ENCODE measurements around the gene TUBD1. TPM values are rescaled to one million over a fixed set of nuclear protein-coding genes. Genes with fewer than 3 reads are reported as not detected.
"Not testable (repeated sequence)": the region's sequence is repeated elsewhere in the genome, so short reads cannot be mapped to it uniquely, and the experiment has no call there.

The TUBD1 gene
- total and polyA plus RNA-seq, 4 donors = 11.0 to 16.1 (median 12.4) TPM

DNA sequence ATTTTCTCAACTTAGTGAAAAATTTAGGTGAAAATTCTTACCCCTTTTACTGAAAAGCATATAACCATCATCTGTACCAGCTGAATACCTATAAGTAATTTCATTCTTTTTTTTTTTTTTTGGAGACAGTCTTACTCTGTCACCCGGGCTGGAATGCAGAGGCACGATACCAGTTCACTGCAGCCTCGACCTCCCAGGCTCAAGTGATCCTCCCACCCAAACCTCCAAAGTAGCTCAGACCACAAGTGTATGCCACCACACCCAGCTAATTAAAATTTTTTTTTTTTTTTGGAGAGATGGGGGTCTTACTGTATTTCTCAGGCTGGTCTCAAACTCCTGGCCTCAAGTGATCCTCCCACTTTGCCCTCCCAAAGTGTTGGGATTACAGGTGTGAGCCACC lies 33.8 kb downstream of the TUBD1 start:
- no peaks in the 10 kb centered on the region for H3K4me1 ChIP-seq (ENCODE audit: control insufficient read depth, insufficient read depth, low read length)
- no peak for DNase-seq (ENCODE audit: low read depth in 4 of 6, low spot score in 6 of 6)
- no peak overlapping the region for H3K27ac ChIP-seq (ENCODE audit: low read depth, low read length)
- 100% methylated on average over 1 of the region's 3 CpGs for WGBS (ENCODE audit: insufficient coverage)
- H3K9me3 ChIP-seq (ENCODE audit: control insufficient read depth, insufficient read depth, low read length) = no peaks in the 10 kb centered on the region
- no peaks in the 10 kb centered on the region for H3K27me3 ChIP-seq (ENCODE audit: control insufficient read depth, insufficient read depth, low read length)
- no peak overlapping the region for H3K4me3 ChIP-seq (ENCODE audit: low read depth, low read length)
- H3K36me3 ChIP-seq (ENCODE audit: control insufficient read depth, insufficient read depth, low read length) = peaks cover 15% of the 10 kb centered on the region

DNA sequence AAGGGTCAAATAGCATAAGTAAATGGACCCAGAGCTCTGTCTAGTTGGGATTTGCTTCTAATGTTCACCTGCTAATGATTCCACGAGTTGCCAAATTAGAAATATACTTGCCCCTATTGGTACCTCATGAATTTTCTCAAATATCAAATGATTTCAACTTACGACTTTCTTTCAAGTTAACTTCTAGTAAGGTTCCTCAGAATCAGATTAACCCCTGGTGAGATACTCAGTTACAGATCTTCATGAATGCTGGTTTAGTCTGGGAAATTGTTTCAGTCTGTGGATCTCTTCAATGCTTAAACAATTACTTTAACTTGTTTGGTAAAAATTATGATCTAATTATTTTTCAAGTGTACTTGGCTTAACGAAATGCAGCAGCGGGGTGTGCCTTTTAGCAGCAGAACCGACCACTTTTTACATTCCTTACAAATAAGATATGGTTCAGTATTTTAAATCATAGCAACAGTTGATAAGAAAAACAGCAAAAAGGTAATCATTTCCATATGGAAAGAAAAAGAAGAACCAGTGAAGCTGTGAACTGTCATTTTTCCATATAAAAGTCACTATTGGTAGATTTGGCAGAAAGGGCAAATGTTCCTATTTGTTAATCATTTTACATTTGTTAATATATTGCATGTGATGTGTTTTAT lies 34.5 kb downstream of the TUBD1 start:
- Histone ChIP-seq H3K27me3 (ENCODE audit: control insufficient read depth, insufficient read depth, low read length) (no peaks in the 10 kb centered on the region), H3K27ac (ENCODE audit: low read depth, low read length) (no peak overlapping the region), H3K36me3 (ENCODE audit: control insufficient read depth, insufficient read depth, low read length) (peaks cover 14% of the 10 kb centered on the region), H3K4me1 (ENCODE audit: control insufficient read depth, insufficient read depth, low read length) (no peaks in the 10 kb centered on the region), H3K9me3 (ENCODE audit: control insufficient read depth, insufficient read depth, low read length) (no peaks in the 10 kb centered on the region), H3K4me3 (ENCODE audit: low read depth, low read length) (no peak overlapping the region)
- WGBS (ENCODE audit: insufficient coverage) = 100% methylated on average over 1 of the region's 5 CpGs
- DNase-seq (ENCODE audit: low read depth in 4 of 6, low spot score in 6 of 6) = no peak

DNA sequence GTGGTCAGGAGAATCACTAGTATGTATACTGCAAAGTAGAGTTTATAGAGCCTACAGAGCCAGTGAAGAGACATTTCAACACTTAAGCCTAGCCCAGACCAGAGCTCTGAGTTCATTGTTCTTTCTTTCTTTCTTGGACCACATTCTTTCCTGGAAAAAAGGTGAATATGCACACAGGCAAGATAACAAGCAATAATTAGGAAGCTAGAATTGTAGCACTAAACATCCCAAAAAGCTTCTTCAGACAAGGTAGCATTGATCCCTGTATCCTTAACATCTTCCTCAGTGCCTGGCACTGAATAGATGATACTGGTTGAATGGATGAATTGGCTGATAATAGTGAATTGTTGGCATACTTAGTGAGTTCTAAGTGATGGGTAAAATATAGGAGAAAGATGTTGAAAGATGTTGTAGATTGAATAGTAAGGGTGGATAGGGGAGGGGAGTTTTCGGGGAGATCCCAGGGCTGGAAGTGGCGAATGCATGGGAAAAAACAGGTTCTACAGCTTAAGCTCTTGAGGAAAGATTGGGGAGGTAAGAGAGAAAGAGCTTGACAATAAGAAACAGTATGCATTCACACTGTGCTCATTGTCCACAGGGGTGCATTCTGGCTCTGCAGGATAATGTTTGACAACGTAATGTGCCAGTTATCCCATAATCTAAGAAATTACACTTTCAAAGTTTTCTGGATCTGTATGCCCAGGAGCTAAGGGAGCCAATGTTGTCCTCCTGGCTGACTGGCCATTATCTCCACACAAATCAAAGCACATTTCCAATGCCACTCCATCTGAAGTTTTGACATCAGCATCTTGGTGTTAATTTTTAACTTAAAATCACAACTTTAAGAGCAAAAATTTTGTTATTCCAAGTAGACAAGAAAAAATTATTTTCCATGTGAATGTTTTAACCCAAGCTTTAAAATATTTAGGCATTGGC lies 35.6 kb downstream of the TUBD1 start:
- H3K4me1 ChIP-seq (ENCODE audit: control insufficient read depth, insufficient read depth, low read length) = peaks cover under 1% of the 10 kb centered on the region
- no peaks in the 10 kb centered on the region for H3K9me3 ChIP-seq (ENCODE audit: control insufficient read depth, insufficient read depth, low read length)
- WGBS (ENCODE audit: insufficient coverage) = 71% methylated on average over 3 of the region's 3 CpGs
- no peak for DNase-seq (ENCODE audit: low read depth in 4 of 6, low spot score in 6 of 6)
- H3K27ac ChIP-seq (ENCODE audit: low read depth, low read length) = no peak overlapping the region
- no peaks in the 10 kb centered on the region for H3K27me3 ChIP-seq (ENCODE audit: control insufficient read depth, insufficient read depth, low read length)
- H3K36me3 ChIP-seq (ENCODE audit: control insufficient read depth, insufficient read depth, low read length) = peaks cover 11% of the 10 kb centered on the region
- no peak overlapping the region for H3K4me3 ChIP-seq (ENCODE audit: low read depth, low read length)

DNA sequence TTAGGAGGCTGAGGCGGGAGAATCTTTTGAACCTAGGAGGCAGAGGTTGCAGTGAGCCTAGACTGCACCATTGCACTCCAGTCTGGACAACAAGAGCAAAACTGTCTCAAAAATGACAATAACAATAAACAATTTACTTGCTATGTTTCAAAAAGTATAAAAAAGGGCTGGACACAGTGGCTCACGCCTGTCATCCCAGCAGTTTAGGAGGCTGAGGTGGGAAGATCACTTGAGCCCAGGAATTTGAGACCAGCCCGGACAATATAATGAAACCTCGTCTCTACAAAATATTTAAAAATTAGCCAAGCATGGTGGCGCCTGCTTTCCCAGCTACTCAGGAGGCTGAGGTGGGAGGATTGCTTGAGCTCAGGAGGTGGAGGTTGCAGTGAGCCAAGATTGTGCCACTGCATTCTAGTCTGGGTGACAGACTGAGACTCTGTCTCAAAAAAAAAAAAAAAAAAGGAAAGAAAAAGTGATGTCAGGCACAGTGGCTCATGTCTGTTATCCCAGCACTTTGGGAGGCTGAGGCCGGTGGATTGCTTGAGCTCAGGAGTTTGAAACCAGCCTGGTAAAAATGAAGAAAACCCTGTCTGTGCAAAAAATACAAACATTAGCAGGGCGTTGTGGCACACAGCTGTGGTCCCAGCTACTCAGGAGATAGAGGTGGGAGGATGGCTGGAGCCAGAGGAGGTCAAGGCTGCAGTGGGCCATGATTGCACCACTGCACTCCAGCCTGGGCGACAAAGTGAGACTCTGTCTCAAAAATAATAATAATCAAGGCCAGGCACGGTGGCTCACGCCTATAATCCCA lies 38.6 kb downstream of the TUBD1 start:
- DNase-seq (ENCODE audit: low read depth in 4 of 6, low spot score in 6 of 6); H3K4me1 ChIP-seq (ENCODE audit: control insufficient read depth, insufficient read depth, low read length); H3K36me3 ChIP-seq (ENCODE audit: control insufficient read depth, insufficient read depth, low read length); H3K9me3 ChIP-seq (ENCODE audit: control insufficient read depth, insufficient read depth, low read length); H3K4me3 ChIP-seq (ENCODE audit: low read depth, low read length); H3K27me3 ChIP-seq (ENCODE audit: control insufficient read depth, insufficient read depth, low read length); H3K27ac ChIP-seq (ENCODE audit: low read depth, low read length): not testable (repeated sequence)
- 100% methylated on average over 4 of the region's 10 CpGs for WGBS (ENCODE audit: insufficient coverage)

DNA sequence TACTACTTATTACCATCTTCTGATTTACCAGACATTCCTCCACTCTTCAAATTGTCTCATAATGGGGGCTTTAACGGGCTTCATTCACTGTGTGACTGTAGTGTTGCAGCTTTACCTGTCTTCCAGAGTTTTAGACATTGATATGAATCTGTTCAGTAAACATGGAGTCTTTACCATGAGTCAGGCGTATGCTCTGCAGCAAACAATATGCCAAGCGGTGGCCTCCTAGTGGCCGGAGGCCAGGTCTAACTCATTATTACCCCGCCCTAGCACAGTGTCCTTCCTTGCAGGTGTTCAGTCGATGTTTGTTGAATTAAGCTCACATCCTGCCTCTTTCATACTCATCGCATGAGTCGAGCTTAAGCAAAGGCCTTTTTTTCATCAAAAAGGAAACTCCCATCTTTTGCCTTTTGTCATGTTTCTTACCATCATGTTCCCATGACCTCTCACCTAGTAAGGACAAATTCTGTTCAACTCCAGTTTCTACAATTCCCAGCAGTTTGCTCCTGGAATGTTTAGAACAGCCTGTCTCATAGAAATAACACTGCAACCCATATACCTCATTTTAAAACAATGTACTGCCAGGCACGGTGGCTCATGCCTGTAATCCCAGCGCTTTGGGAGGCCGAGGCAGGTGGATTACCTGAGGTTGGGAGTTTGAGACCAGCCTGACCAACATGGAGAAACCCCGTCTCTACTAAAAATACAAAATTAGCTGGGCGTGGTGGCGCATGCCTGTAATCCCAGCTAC lies 39.4 kb downstream of the TUBD1 start:
- Histone ChIP-seq H3K27me3 (ENCODE audit: control insufficient read depth, insufficient read depth, low read length) (no peaks in the 10 kb centered on the region), H3K36me3 (ENCODE audit: control insufficient read depth, insufficient read depth, low read length) (no peaks in the 10 kb centered on the region), H3K4me1 (ENCODE audit: control insufficient read depth, insufficient read depth, low read length) (peaks cover 10% of the 10 kb centered on the region), H3K27ac (ENCODE audit: low read depth, low read length) (no peak overlapping the region), H3K4me3 (ENCODE audit: low read depth, low read length) (no peak overlapping the region), H3K9me3 (ENCODE audit: control insufficient read depth, insufficient read depth, low read length) (no peaks in the 10 kb centered on the region)
- WGBS (ENCODE audit: insufficient coverage) = 98% methylated on average over 8 of the region's 14 CpGs
- no peak for DNase-seq (ENCODE audit: low read depth in 4 of 6, low spot score in 6 of 6)

DNA sequence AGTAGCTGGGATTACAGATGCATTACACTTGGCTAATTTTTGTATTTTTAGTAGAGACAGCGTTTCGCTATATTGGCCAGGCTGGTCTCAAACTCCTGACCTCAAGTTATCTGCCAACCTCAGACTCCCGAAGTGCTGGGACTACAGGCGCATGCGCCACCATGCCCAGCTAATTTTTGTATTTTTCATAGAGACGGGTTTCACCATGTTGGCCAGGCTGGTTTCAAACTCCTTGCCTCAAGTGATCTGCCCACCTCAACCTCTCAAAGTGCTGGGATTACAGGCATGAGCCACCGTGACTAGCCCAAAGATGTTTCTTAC lies 39.9 kb downstream of the TUBD1 start:
- not testable (repeated sequence) for H3K27ac ChIP-seq (ENCODE audit: low read depth, low read length); H3K27me3 ChIP-seq (ENCODE audit: control insufficient read depth, insufficient read depth, low read length); H3K4me1 ChIP-seq (ENCODE audit: control insufficient read depth, insufficient read depth, low read length); H3K36me3 ChIP-seq (ENCODE audit: control insufficient read depth, insufficient read depth, low read length); DNase-seq (ENCODE audit: low read depth in 4 of 6, low spot score in 6 of 6); H3K9me3 ChIP-seq (ENCODE audit: control insufficient read depth, insufficient read depth, low read length); H3K4me3 ChIP-seq (ENCODE audit: low read depth, low read length)
- WGBS (ENCODE audit: insufficient coverage) = 97% methylated on average over 7 of the region's 7 CpGs

DNA sequence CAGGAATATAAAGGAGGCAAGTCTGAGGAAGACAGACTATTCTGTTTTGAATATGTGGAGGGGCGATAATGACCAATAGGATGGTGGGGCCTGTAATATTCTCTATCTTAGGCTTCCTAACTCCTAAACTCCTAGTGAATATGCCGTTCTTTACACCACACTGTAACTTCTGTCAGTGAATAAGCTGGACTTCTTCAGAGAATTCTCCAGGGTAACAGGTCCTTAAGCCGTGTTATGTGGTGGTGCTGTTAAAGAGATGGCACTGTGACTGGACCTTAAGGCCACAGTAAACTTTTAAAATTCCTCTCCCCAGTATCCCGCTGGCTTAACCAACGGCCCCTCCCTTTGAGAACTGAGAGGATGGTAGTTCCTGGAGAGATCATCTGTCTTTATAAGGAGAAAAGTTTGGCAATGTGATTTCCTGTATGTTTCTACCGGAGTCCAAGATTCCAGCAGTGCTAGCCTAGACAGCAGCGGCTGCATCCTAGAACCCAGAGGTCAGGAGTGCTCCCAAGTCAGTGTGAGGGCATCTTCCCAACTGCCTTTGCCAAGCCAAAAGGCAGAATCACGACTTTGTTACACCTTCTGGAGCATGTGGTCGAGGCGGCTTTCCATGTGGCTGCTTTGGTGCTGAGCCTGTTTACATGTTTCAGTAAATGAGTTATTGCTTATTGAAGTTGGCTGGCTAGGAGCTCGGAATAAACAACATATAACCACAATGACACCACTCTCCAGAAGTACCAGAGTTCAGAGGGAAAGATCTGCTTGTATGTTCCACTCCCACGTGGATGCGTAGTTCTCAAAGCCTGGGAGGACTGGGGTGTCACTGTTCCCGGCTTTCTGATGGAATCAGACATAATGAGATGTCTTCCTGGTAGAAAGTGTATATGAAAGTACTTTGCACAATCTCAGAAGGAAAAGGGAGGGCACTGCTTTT lies 41.0 kb downstream of the TUBD1 start:
- Histone ChIP-seq H3K27me3 (ENCODE audit: control insufficient read depth, insufficient read depth, low read length) (no peaks in the 10 kb centered on the region), H3K4me1 (ENCODE audit: control insufficient read depth, insufficient read depth, low read length) (peaks cover 13% of the 10 kb centered on the region), H3K27ac (ENCODE audit: low read depth, low read length) (peak overlapping the region; percentile 63), H3K36me3 (ENCODE audit: control insufficient read depth, insufficient read depth, low read length) (no peaks in the 10 kb centered on the region), H3K4me3 (ENCODE audit: low read depth, low read length) (no peak overlapping the region), H3K9me3 (ENCODE audit: control insufficient read depth, insufficient read depth, low read length) (no peaks in the 10 kb centered on the region)
- DNase-seq (ENCODE audit: low read depth in 4 of 6, low spot score in 6 of 6) = peak in 2 of 6 donors; percentile 10 to 55
- WGBS (ENCODE audit: insufficient coverage) = 85% methylated on average over 5 of the region's 14 CpGs

DNA sequence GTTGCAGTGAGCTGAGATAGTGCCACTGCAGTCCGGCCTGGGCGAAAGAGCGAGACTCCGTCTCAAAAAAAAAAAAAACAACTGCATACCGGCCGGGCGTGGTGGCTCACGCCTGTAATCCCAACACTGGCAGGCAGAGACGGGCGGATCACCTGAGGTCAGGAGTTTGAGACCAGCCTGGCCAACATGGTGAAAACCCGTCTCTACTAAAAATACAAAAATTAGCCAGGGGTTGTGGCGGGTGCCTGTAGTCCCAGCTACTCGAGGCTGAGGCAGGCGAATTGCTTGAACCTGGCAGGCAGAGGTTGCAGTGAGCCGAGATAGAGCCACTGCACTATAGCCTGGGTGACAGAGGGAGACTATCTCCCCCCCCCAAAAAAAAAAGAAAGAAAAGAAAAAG lies 42.4 kb downstream of the TUBD1 start:
- not testable (repeated sequence) for H3K4me3 ChIP-seq (ENCODE audit: low read depth, low read length); H3K27ac ChIP-seq (ENCODE audit: low read depth, low read length); H3K36me3 ChIP-seq (ENCODE audit: control insufficient read depth, insufficient read depth, low read length); DNase-seq (ENCODE audit: low read depth in 4 of 6, low spot score in 6 of 6); H3K27me3 ChIP-seq (ENCODE audit: control insufficient read depth, insufficient read depth, low read length); H3K9me3 ChIP-seq (ENCODE audit: control insufficient read depth, insufficient read depth, low read length)
- peaks cover 13% of the 10 kb centered on the region for H3K4me1 ChIP-seq (ENCODE audit: control insufficient read depth, insufficient read depth, low read length)
- 93% methylated on average over 11 of the region's 15 CpGs for WGBS (ENCODE audit: insufficient coverage)
